Fibroblast of skin of right quadriceps (primary cell): ENCODE data around the gene NDNF.

Source experiments
- DNase-seq: peaks from one replicate; pipeline ENCODE4 v3.0.0-alpha.2; 2013

NDNF gene

GRCh38 chr4:121014544-121014943 lies 57.8 kb downstream of the NDNF start:
- DNase-seq: no peak

DNA sequence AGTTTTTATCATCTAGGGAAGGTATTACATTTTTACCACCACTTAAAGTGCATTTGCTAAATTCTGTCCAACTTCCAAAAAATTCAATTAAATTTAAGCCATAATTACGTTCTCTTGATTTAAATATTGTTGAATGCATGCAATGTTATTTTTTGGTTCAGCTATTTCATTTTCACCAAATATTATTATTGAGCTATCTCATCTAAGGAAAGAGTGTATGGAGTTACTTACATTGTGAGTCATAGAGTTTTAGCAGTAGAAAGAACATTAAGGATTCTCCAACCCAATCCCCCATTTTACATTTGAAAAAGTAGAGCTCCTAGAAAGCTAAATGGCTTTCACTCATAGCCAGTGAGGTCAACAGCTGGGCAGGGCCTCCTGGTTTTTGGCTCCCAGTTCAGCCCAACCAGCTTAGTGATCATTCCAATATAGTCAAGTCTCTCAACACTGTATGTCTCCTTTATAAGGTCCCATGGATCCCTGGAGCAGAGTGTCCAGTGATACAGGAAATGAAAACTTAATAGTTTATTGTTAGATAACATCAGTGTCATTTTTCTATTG lies 60.5 kb downstream of the NDNF start:
- DNase-seq: no peak

- no peak for DNase-seq
These were observed 61.2 kb downstream of the NDNF start for GRCh38 chr4:121011138-121011537.

DNA sequence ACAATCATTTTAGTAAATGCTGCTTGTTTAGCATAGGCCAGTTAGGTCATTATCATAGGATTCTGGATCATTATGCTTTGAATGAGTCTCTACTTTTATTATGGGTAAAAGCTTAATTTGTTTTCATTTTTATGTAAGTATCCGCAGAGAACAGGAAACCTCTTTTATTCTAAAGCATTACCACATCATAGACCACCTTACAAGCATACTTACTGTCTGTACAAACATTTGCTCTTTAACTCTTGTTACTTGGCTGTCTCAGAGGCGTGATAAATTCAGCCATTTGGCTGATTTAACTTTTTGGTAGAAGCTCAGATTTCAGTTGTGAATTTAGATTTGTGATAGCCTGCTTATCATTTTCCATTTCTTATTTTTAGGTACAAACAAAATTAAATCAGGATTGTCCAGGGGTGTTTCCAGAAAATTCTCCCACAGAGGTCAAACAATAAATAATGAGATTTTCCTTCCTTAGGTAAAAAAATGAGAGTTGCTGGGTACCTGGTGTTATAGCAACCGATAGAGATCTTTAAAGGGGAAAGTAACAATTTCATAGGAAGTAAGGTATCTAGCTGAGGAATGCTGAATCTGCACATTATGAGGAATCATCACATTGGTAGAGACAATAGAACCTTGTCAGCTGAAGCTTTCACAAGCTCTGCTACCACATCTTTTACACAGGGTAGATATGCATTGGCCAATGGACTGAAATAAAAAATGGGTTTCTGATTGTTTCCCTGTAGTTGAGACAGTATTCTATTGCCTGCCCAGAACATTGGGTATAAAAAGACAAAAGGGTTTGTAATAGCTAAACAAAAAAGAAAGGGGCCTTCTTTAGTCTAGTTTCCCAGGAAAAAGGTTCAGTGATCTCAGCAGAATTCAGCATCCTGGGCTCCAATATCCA lies 62.5 kb downstream of the NDNF start:
- DNase-seq: no peak

DNA sequence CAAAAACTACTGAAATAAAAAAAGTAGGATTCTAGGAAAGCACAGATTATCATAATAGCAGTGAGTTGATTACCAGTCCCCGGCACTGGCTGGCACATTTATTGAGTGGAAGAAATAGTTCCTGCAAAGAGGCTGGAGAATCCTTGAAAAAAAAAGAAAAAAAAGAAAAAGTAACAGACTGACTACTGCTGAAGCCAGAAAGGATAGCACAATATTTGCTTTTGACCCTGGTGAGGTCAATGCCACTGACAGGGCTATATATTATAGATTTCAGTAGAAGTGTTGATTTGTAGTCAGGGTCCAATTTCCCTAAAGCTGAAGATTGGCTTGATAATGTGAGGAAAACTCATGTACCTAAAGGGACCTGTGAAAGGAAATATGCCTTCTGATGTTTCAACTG lies 64.7 kb downstream of the NDNF start:
- no peak for DNase-seq

DNA sequence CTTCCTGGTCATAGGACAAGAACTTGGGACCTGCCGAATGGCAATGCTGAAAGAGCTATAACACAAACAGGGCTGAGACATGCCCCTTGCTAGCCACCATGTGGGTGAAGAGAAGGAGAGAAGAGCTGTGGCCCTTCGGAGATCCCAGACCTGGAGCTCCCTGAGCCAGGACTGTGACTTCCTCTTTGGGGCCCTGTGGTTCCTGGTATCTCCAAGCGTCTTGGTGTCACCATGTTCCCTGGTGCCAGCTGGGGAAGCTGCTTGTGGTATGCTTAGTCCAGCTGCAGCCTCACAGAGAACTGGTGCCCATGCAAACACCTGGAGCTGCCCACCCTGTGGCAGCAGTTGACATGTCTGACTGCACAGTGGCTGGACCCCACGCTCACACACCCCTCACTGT lies 68.5 kb downstream of the NDNF start:
- DNase-seq: no peak

DNA sequence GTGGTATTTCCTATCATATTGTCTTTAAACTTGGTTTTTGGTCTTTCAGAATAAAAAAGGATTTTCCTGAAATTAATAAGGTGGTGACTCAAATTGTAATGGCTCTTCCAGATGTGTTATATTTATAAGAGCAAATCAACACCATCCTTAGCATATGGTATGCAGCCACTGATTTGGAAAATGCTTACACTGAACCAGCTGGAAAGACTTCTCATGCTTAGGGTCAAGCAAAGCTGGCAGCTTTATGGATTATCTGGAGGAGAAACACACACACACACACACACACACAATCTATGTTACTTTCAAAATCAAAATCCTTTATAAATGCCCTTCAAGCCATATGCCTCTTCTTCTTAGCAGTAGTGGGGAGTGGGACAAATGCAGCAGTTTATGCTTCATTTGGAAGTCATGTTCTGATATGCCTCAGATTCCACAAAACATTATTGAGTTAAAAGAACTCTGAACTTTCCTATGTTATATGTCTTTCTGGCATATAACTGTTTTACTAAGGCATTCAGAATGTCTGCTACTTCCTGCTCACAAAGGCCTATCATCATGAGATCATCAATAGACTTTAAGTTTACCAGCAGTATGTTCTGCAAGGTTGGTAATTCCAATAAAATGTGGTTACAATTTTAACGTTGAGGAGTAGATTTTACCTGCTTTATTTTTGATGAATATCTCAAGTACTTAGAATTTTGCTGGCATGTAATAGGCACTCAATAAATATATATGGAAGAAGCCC lies 76.9 kb downstream of the NDNF start:
- DNase-seq: peak; percentile 32

- no peak for DNase-seq
These were observed 77.8 kb downstream of the NDNF start for GRCh38 chr4:120994521-120994920.

- DNase-seq: no peak
These were observed 80.5 kb downstream of the NDNF start for GRCh38 chr4:120991885-120992284.

DNA sequence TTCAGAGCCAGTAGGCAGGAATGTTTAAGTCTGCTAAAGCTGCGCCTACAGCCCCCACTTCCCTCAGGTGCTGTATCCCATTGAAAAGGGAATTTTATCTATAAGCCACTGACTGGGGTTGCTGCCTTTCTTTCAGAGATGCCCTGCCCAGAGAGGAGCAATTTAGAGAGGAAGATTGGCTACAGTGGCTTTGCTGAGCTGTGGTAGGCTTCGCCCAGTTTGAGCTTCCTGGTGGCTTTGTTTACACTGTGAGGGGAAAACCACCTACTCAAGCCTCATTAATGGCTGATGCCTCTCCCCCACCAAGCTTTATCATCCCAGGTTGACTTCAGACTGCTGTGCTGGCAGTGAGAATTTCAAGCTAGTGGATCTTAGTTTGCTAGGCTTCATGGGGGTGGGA lies 82.1 kb downstream of the NDNF start:
- DNase-seq: no peak
